HG02943 (cell line): ENCODE measurements around the gene MYBPC1.
"Not testable (repeated sequence)": the region's sequence is repeated elsewhere in the genome, so short reads cannot be mapped to it uniquely, and the experiment has no call there.

Experiments used
- ATAC-seq: cut with Tn5 transposase; IDR thresholded peaks from one replicate; pipeline ENCODE4 v1.9.1; 2021; ENCODE audit warnings: mild to moderate bottlenecking, low read depth, moderate library complexity; ENCODE audit not compliant: unreplicated experiment

Gene MYBPC1

GRCh38 chr12:101594700-101595099 is at the start of gene MYBPC1:
Gene MYBPC1 (plus strand): TSS chr12:101594971. CDS start chr12:101595071, 100 bp downstream.
- no peak for ATAC-seq

- ATAC-seq, result no peak
Measured at GRCh38 chr12:101551362-101552114, 43.2 kb upstream of the MYBPC1 start.

- no peak for ATAC-seq
Measured at GRCh38 chr12:101552277-101552676, 42.5 kb upstream of the MYBPC1 start.

DNA sequence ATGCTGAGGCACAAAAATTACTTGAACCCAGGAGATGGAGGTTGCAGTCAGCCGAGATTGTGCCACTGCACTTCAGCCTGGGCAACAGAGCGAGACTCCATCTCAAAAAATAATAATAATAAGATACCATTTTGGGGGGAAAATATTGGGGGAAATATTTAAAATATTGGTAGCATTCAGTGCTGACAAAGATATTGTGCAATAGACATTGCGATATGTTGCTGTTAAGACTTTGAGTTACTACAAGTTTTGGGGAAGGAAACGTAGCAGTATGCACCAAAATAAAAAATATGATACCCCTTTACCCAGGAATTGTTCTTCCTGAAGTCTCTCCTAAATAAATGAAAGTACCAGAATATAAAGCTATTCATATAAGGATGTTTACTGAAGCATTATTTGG is 37.7 kb upstream of the MYBPC1 start:
- ATAC-seq, result no peak

DNA sequence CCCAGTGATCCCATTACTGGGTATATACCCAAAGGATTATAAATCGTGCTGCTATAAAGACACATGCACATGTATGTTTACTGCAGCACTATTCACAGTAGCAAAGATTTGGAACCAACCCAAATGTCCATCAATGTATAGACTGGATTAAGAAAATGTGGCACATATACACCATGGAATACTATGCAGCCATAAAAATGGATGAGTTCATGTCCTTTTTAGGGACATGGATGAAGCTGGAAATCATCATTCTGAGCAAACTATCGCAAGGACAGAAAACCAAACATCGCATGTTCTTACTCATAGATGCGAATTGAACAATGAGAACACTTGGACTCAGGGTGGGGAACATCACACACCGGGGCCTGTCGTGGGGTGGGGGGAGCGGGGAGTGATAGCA is 36.0 kb upstream of the MYBPC1 start:
- ATAC-seq, result not testable (repeated sequence)

DNA sequence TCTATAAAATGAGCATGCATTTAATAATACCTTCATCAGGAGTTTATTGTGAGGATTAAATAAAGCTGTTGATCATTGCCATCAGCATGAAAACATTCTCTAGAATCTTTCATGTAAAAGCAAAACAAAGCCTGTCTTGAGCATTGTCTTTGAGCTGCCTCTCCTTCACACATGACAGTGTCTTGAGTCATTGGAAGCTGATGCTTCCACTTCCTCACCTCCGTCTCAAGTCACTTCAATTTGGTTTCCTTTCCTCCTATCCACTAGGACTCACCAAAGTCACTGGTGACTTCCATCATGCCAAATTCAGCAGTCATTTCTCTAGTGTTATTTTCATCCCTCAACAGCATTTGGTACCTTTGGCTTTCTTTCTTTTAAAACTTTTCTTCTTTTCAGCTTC is 31.6 kb upstream of the MYBPC1 start:
- no peak for ATAC-seq

DNA sequence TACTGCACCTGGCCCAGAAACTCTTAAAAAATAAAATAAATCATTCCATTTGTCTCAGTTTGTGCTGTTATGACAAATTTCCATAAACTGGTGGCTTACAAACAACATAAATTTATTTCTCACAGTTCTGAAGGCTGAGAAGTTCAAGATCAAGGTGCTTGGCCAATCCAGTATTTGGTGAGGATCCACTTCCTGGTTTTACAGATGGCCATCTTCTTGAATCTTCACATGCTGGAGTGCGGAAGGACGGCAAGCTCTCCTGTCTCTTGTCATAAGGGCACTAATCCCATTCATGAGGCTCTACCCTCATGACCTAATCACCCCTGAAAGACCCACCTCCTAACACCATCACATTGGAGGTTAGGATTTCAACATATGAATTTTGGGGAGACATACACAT is 29.9 kb upstream of the MYBPC1 start:
- no peak for ATAC-seq

- ATAC-seq, result no peak
Measured at GRCh38 chr12:101566318-101566717, 28.5 kb upstream of the MYBPC1 start.

DNA sequence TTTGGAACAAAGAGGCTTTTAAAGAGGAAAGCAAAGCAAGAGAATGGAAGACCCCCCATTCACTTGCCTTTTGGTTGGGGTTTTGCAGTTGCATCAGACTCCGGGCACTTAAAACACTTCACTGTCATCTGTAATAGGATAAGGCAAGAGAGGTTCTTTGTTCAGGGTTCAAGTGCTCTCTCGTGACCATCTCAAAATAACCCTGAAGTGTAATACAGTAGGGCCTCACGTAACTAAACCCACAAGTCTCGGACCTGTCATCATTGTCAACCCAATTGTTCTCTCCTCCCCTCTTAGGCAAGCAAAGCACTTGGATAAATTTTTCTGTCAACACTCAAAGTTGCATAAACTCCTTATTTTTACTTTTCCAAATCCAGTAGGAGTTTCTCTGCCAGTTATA is 26.9 kb upstream of the MYBPC1 start:
- no peak for ATAC-seq

DNA sequence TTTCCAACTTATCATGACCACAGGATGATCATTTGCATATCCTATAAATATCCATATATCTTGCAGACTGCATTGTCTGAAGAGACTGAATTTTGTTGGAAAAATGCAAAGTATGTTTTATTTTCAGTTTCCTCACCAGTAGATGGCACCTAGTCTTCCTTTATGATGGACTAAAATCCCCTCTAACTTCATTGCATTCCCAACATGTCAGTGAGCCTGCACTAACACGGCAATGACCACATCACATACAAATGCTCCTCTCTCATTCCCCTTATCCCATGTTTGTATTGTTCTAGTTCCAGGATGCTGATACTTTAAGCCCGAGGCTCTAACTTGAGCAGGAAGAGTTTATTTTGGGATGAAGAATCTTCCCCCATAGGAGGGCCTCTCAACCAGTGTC is 24.7 kb upstream of the MYBPC1 start:
- no peak for ATAC-seq

- ATAC-seq, result no peak
Measured at GRCh38 chr12:101571105-101571504, 23.7 kb upstream of the MYBPC1 start.

GRCh38 chr12:101573743-101574142 is 21.0 kb upstream of the MYBPC1 start:
- ATAC-seq, result no peak

DNA sequence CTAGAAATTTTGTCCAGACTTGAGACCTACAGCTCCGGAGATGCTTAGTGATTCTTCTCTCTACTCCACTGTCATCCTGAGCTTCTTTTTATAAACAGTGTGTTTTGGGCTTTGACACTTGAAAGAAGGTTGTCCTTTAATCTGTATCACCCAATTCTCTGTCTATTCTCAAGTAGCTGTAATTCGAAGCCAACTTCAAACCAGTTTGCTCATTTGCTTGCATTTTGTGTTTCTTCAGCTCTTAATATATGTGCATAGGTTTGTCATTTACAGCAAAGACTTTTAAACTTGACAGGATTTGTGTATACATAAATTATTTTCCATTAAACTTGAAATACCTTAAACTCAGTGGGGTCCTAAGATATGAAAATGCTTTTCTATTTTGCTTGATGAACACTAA is 16.4 kb upstream of the MYBPC1 start:
- no peak for ATAC-seq

DNA sequence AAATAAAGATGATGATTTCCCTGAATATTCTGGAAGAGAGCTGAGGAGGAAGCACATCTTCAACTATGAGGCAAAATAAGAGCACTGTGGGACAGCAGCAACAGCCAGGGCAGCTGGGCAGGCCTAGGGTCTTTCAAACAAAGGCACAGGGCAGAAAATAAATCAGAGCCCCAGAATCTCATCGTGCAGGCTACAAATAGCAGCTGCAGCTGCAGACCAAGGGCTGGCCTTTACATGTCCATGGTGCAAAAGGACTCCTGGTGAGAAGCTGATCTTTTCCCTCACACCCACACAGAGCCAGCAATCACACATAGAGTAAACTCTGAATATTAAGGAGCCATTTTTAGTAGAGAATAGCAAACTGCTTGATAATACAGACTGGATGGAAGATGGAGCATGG is 13.6 kb upstream of the MYBPC1 start:
- ATAC-seq, result no peak

DNA sequence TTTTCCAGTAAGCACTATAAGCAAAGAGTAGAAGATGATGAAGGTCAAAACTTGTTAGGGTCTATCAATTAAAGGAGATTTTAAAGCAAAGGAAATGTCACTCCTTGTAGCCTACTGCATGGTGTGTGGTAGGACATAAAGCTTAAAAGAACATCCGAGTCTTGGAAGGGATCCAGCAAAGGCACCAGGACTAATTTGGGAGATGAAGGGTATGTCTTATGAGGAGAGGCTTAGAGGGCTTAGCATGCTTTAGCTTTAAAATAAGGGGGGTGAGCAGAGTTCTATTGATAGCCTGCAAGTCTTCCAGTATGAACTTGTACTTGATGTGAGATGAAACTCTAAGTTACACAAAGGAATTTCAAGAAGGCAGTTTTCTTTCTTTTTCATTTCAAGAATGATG is 11.8 kb upstream of the MYBPC1 start:
- no peak for ATAC-seq

DNA sequence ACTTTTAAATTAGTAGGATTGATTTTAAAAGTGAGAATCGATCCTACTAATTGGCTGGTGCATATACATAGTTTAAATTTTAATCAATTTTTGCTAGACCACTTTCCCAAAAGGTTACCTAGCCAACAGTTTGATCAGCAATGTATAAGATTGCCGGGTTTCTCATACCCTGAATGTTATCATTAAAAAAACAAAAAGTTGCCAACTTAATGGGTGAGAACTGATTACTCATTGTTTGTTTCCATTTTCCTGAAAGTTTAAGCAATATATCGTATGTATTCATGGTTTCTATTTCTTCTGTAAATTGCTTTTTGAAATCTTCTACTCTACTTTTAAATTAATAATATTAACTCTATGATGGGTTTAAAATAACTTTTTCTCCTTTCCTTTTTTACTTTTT is 4.4 kb upstream of the MYBPC1 start:
- no peak for ATAC-seq

DNA sequence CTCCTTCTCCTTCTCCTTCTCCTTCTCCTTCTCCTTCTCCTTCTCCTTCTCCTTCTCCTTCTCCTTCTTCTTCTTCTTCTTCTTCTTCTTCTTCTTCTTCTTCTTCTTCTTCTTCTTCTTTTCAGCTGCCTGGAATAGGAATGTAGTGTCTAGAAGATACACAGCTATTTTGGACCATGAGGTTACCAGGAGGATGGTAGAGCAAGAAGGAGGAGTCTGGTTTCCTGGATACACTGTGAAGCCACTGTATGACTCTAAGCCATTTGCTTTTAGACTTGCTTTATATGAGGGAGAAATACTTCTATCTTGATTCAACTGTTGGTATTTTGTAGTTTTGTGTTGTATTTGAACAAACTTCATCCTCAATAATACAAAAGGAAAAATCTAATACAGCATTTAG is 3.0 kb upstream of the MYBPC1 start:
- no peak for ATAC-seq

DNA sequence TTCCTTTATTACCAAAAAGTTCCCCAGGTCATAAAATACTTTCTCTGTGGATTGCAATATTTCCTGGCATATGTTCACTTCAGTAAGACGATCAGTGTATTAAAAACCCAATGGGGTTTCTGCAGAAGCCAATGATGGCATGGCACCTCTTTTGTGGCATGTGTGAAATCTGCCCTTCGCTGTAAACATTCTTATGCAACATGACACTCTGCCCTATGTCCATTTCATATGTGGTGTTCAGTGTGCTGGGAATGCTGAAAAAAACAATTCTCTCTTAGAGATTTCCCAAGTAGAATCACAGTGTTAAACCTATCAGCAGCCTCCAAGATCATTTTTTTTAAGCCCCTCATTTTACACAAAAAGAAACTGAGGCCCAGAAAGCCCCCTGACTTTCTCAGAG is 2.3 kb upstream of the MYBPC1 start:
- no peak for ATAC-seq

GRCh38 chr12:101592921-101593320 is 1.9 kb upstream of the MYBPC1 start:
- no peak for ATAC-seq

DNA sequence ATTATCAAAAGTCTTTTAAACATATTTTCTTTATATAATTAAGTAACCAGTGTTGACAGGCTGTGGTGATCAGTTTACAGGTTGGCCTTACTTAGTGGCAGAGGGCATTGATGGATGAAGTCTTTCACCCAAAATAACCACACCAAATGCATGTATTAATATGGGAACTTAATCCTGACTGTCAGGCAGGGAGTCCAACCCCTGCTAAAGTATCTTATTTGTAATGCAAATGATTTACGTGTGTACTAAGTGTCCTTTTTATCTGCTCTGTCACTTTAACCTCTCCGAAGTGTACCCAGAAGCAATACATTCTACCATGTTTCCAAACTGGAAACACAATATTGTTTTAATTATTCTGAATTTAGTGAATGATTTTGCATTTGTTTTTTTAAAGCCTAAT is 1.4 kb downstream of the MYBPC1 start:
- no peak for ATAC-seq

- ATAC-seq, result no peak
Measured at GRCh38 chr12:101597164-101597563, 2.4 kb downstream of the MYBPC1 start.

- ATAC-seq, result no peak
Measured at GRCh38 chr12:101598483-101598882, 3.7 kb downstream of the MYBPC1 start.

GRCh38 chr12:101599311-101599710 is 4.5 kb downstream of the MYBPC1 start:
- no peak for ATAC-seq
